Esophagus muscularis mucosa (tissue), 4 donors: Measurements from ENCODE around the gene SIGLEC9. TPM values are rescaled to one million over a fixed set of nuclear protein-coding genes. Genes with fewer than 3 reads are reported as not detected.

Experiments used
- DNase-seq: peaks from one replicate; pipeline ENCODE4 v3.0.0-alpha.2; 2017; ENCODE audit errors: extremely low spot score
- H3K27ac ChIP-seq, 4 donors: fragments of 200-600 bp; sonication (generic); replicated peaks in 1 of 4; 1 replicate in 3 of 4; 2 replicates in 1 of 4; pipeline ENCODE4 v1.5.1; 2016 to 2019; ENCODE audit warnings: mild to moderate bottlenecking in 1 of 4
- H3K27me3 ChIP-seq, 4 donors: fragments of 200-600 bp; sonication (generic); one replicate each; pipeline versions ENCODE4 v1.5.1 to v1.6.0; 2016 to 2019
- H3K36me3 ChIP-seq, 4 donors: fragments of 200-600 bp; sonication (generic); one replicate each; pipeline ENCODE4 v1.5.1; 2016 to 2019
- H3K4me1 ChIP-seq, 4 donors: fragments of 200-600 bp; sonication (generic); one replicate each; pipeline ENCODE4 v1.5.1; 2016 to 2019
- H3K4me3 ChIP-seq, 4 donors: fragments of 200-600 bp; sonication (generic); 1 replicate in 2 of 4; 2 replicates in 2 of 4; pipeline ENCODE4 v1.5.1; 2016 to 2019; ENCODE audit warnings: mild to moderate bottlenecking in 4 of 4, moderate library complexity in 1 of 4
- H3K9me3 ChIP-seq, 4 donors: fragments of 200-600 bp; sonication (generic); 1 replicate in 3 of 4; 2 replicates in 1 of 4; pipeline ENCODE4 v1.5.1; 2016 to 2019
- CTCF ChIP-seq, 3 experiments: fragments of 200-600 bp in 2 of 3; fragments of 450-650 bp in 1 of 3; sonication (generic) in 2 of 3; IDR thresholded peaks; one replicate each; pipeline ENCODE4 v1.5.1; 2017 to 2019; ENCODE audit warnings: antibody characterized with exemption in 3 of 3, mild to moderate bottlenecking in 2 of 3, moderate library complexity in 1 of 3
- EP300 ChIP-seq: sonication (generic); formaldehyde crosslinking; IDR thresholded peaks from one replicate; pipeline ENCODE4 v1.6.1; 2017; ENCODE audit warnings: antibody characterized with exemption
- POLR2A ChIP-seq: fragments of 450-650 bp; IDR thresholded peaks from one replicate; pipeline ENCODE4 v1.6.1; 2017; ENCODE audit warnings: antibody characterized with exemption, moderate library complexity, mild to moderate bottlenecking, low read depth
- POLR2AphosphoS5 ChIP-seq, 2 donors: sonication (generic); formaldehyde crosslinking; IDR thresholded peaks; one replicate each; pipeline ENCODE4 v1.6.1; 2017; ENCODE audit warnings: antibody characterized with exemption in 2 of 2
- WGBS: methylation state at CpG from one replicate; pipeline ENCODE4 v1.1.5; 2018; 5-methylcytosine and 5-hydroxymethylcytosine counted together
- intact Hi-C: fragments of 100-400 bp; cut with DNase I; formaldehyde crosslinking; loops from one replicate; pipeline ENCODE4 v1.15.1; 2023
- total RNA-seq, 4 donors: library from RNA; depleted of rRNA; stranded (reverse); fragments of >200 nt; gene quantifications; one replicate each; pipeline versions ENCODE4 v1.1.0 to v1.2.1, GENCODE V29; 2016

SIGLEC9 gene
- total RNA-seq, 4 donors from 2014 or later: 2.0 to 9.4 (median 3.5) TPM

GRCh38 chr19:51161867-51162496 is 37.3 kb downstream of the SIGLEC9 start:
- H3K4me1 ChIP-seq: no peaks in the 10 kb centered on the region
- no peaks in the 10 kb centered on the region for H3K9me3 ChIP-seq
- peaks cover 0 to 25% (median 0%) of the 10 kb centered on the region in 4 donors for H3K27me3 ChIP-seq
- DNase-seq: no peak
- intact Hi-C loops: no loop called here
- H3K36me3 ChIP-seq: no peaks in the 10 kb centered on the region
- TF ChIP-seq EP300: no peak
- no peak overlapping the region for H3K4me3 ChIP-seq
- WGBS: 77% methylated on average over 4 of the region's 4 CpGs
- no peak overlapping the region for H3K27ac ChIP-seq

- DNase-seq: no peak
- H3K27me3 ChIP-seq: peaks cover 0 to 31% (median 0%) of the 10 kb centered on the region in 4 donors
- intact Hi-C loops: no loop called here
These were observed 38.6 kb downstream of the SIGLEC9 start for GRCh38 chr19:51163257-51163656.

GRCh38 chr19:51164215-51164614 is 39.5 kb downstream of the SIGLEC9 start:
- 56% methylated on average over 3 of the region's 3 CpGs for WGBS
- Histone ChIP-seq H3K27me3 (peaks cover 0 to 33% (median 0%) of the 10 kb centered on the region in 4 donors), H3K27ac (no peak overlapping the region), H3K9me3 (no peaks in the 10 kb centered on the region), H3K36me3 (no peaks in the 10 kb centered on the region), H3K4me1 (peaks cover 0 to 3% (median 2%) of the 10 kb centered on the region in 4 donors), H3K4me3 (no peak overlapping the region)
- no peak for TF ChIP-seq EP300
- no peak for TF ChIP-seq POLR2A
- no peak for TF ChIP-seq CTCF (IDR thresholded peaks at IDR 0.05)
- TF ChIP-seq POLR2AphosphoS5 (IDR thresholded peaks at IDR 0.05): no peak
- no peak for DNase-seq
- intact Hi-C loops: no loop called here

More at GRCh38 chr19:51163257-51163656, 38.6 kb downstream of the SIGLEC9 start:
- WGBS: 33% methylated on average over 3 of the region's 3 CpGs
- Histone ChIP-seq H3K9me3 (no peaks in the 10 kb centered on the region), H3K4me3 (no peak overlapping the region), H3K4me1 (no peaks in the 10 kb centered on the region), H3K27ac (no peak overlapping the region), H3K36me3 (no peaks in the 10 kb centered on the region)
- TF ChIP-seq EP300 (no peak), POLR2AphosphoS5 (IDR thresholded peaks at IDR 0.05) (no peak), CTCF (IDR thresholded peaks at IDR 0.05) (no peak), POLR2A (no peak)

- Histone ChIP-seq H3K36me3 (no peaks in the 10 kb centered on the region), H3K4me1 (peaks cover 0 to 5% (median 3%) of the 10 kb centered on the region in 4 donors), H3K27ac (no peak overlapping the region), H3K4me3 (no peak overlapping the region), H3K27me3 (peaks cover 0 to 50% (median 0%) of the 10 kb centered on the region in 4 donors), H3K9me3 (no peaks in the 10 kb centered on the region)
- intact Hi-C loops: no loop called here
- DNase-seq: no peak
- no peak for TF ChIP-seq EP300
- TF ChIP-seq POLR2AphosphoS5 (IDR thresholded peaks at IDR 0.05): no peak
- TF ChIP-seq POLR2A: no peak
- no peak for TF ChIP-seq CTCF (IDR thresholded peaks at IDR 0.05)
- WGBS: 35% methylated on average over 6 of the region's 9 CpGs
These were observed 42.3 kb downstream of the SIGLEC9 start for GRCh38 chr19:51166846-51167490.

- Histone ChIP-seq H3K4me1 (peaks cover 0 to 5% (median 3%) of the 10 kb centered on the region in 4 donors), H3K27me3 (peaks cover 0 to 58% (median 0%) of the 10 kb centered on the region in 4 donors), H3K36me3 (no peaks in the 10 kb centered on the region), H3K27ac (no peak overlapping the region), H3K4me3 (no peak overlapping the region), H3K9me3 (no peaks in the 10 kb centered on the region)
- WGBS: 85% methylated on average over 13 of the region's 13 CpGs
- DNase-seq: no peak
- intact Hi-C loops: no loop called here
- no peak for TF ChIP-seq POLR2A
These were observed 44.0 kb downstream of the SIGLEC9 start for GRCh38 chr19:51168564-51169282.
